Right atrium auricular region (tissue), 2 donors: Measurements from ENCODE around the gene TIMP3. TPM values are rescaled to one million over a fixed set of nuclear protein-coding genes. Genes with fewer than 3 reads are reported as not detected.

Source experiments
- DNase-seq: peaks from one replicate; pipeline ENCODE4 v3.0.0-alpha.2; 2019; ENCODE audit warnings: low spot score
- H3K27ac ChIP-seq, 2 donors: fragments of 200-600 bp; sonication (generic); 1 replicate in 1 of 2; 2 replicates in 1 of 2; pipeline ENCODE4 v1.5.1; 2016 to 2019
- H3K27me3 ChIP-seq, 2 donors: fragments of 200-600 bp; sonication (generic); one replicate each; pipeline versions ENCODE4 v1.5.1 to v1.6.0; 2017 to 2019
- H3K36me3 ChIP-seq: fragments of 200-600 bp; sonication (generic); one replicate; pipeline ENCODE4 v1.5.1; 2016
- H3K4me1 ChIP-seq, 2 donors: fragments of 200-600 bp; sonication (generic); one replicate each; pipeline versions ENCODE4 v1.5.1 to v1.6.0; 2017 to 2019
- H3K4me3 ChIP-seq, 2 donors: fragments of 200-600 bp; sonication (generic); 1 replicate in 1 of 2; 2 replicates in 1 of 2; pipeline ENCODE4 v1.5.1; 2017 to 2019; ENCODE audit warnings: mild to moderate bottlenecking in 1 of 2, moderate library complexity in 1 of 2
- H3K9me3 ChIP-seq, 2 donors: fragments of 200-600 bp; sonication (generic); one replicate each; pipeline ENCODE4 v1.5.1; 2019
- CTCF ChIP-seq, 2 donors: fragments of 200-600 bp; sonication (generic); IDR thresholded peaks; one replicate each; pipeline ENCODE4 v1.5.1; 2019; ENCODE audit warnings: antibody characterized with exemption in 2 of 2
- total RNA-seq, 2 donors: library from RNA; depleted of rRNA; stranded (reverse); fragments of >200 nt; gene quantifications; one replicate each; pipeline ENCODE4 v1.1.0, GENCODE V29; 2016

TIMP3 gene
- total RNA-seq, 2 donors from 2014 or later = 625 to 711 TPM

- Histone ChIP-seq H3K27ac (peak overlapping the region in 1 of 2 donors; percentile 74), H3K36me3 (peaks cover 26% of the 10 kb centered on the region), H3K9me3 (no peaks in the 10 kb centered on the region), H3K27me3 (no peaks in the 10 kb centered on the region), H3K4me1 (peaks cover 0 to 99% of the 10 kb centered on the region in 2 donors), H3K4me3 (no peak overlapping the region)
- TF ChIP-seq CTCF (IDR thresholded peaks at IDR 0.05) = no peak
- DNase-seq = no peak
Measured at GRCh38 chr22:32814285-32814860, 12.9 kb downstream of the TIMP3 start.

- Histone ChIP-seq H3K4me1 (peaks cover 0 to 99% of the 10 kb centered on the region in 2 donors), H3K4me3 (no peak overlapping the region), H3K27ac (peak overlapping the region; percentile 74 to 77)
Measured at GRCh38 chr22:32815059-32815458, 13.6 kb downstream of the TIMP3 start.

GRCh38 chr22:32815943-32816342 lies 14.4 kb downstream of the TIMP3 start:
- Histone ChIP-seq H3K36me3 (peaks cover 31% of the 10 kb centered on the region), H3K9me3 (no peaks in the 10 kb centered on the region), H3K4me3 (no peak overlapping the region), H3K4me1 (peaks cover 0 to 99% of the 10 kb centered on the region in 2 donors), H3K27me3 (no peaks in the 10 kb centered on the region), H3K27ac (peak overlapping the region; percentile 74 to 77)
- TF ChIP-seq CTCF (IDR thresholded peaks at IDR 0.05) = no peak
- DNase-seq = no peak

More at GRCh38 chr22:32815059-32815458, 13.6 kb downstream of the TIMP3 start:
- Histone ChIP-seq H3K9me3 (no peaks in the 10 kb centered on the region), H3K36me3 (peaks cover 31% of the 10 kb centered on the region), H3K27me3 (no peaks in the 10 kb centered on the region)
- no peak for DNase-seq
- no peak for TF ChIP-seq CTCF (IDR thresholded peaks at IDR 0.05)

DNA sequence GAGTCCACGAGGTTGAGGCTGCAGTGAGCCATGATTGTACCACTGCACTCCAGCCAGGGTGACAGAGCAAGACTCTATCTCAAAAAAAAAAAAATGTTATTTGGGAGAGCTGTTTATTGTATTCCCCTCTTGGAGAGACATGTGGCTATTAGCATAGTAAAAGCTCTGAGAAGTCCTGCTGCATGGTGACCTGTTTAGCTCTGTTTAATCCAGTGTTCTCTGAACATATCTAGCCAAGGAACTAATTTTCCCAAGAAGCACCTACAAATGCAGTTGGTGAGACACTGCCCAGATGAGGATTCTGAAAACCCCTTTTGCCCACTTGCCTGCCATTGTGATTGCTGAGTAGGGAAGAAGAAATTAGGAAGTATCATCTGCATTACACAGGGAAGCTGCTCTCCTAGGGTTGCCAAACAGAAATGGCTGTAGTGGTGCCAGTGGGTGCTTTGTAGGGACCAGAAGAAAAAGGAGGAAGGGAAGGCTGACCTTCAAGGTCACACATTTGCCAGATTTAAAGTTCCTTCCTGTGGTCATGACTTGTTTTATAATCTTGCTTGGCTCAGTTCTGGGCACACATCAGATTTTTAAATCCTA lies 15.7 kb downstream of the TIMP3 start:
- Histone ChIP-seq H3K27me3 (no peaks in the 10 kb centered on the region), H3K4me3 (no peak overlapping the region), H3K4me1 (peaks cover 0 to 97% of the 10 kb centered on the region in 2 donors), H3K9me3 (no peaks in the 10 kb centered on the region), H3K27ac (peak overlapping the region; percentile 74 to 77), H3K36me3 (peaks cover 33% of the 10 kb centered on the region)
- TF ChIP-seq CTCF (IDR thresholded peaks at IDR 0.05) = no peak
- DNase-seq = no peak

DNA sequence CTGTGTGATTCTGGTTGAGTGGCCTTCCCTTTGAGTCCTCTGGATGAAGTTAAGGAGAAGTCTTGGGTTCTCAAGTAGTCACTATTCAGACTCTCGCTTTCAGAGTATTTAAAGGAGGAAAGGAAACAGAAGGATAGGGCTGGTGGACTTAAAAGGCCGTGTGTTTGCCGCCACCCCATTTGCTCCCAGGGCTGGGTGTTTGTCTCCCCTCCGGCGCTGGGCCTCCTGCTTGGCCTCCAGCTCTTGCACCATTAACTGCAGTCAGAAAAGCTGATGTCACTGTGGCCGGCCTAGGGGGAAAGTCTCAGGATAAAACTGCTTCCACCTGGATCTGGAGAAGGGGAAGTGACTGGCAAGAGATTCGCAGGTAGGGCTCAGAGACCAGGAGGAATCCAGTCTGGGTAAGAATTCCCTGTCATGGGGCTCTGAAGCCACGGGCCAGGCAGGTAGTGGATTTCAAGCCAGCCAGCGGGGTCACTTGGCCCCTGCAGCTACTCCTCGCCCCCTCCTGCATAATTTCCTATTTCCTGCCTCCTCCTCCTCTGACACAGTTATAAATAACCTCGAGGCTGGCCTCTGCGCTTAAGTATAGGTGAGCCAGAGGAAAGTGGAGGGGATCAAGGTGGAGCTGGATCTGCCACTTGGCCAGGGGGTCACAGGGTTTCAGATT lies 17.1 kb downstream of the TIMP3 start:
- peak overlapping the region; percentile 74 to 77 for H3K27ac ChIP-seq
- H3K27me3 ChIP-seq = no peaks in the 10 kb centered on the region
- H3K4me3 ChIP-seq = peak overlapping the region in 1 of 2 donors; percentile 18
- peaks cover 0 to 97% of the 10 kb centered on the region in 2 donors for H3K4me1 ChIP-seq
- DNase-seq = no peak
- H3K9me3 ChIP-seq = no peaks in the 10 kb centered on the region
- no peak for TF ChIP-seq CTCF (IDR thresholded peaks at IDR 0.05)
- peaks cover 36% of the 10 kb centered on the region for H3K36me3 ChIP-seq
